Measurements from ENCODE around the gene AGBL1. TPM values are rescaled to one million over a fixed set of nuclear protein-coding genes. Genes with fewer than 3 reads are reported as not detected.

Gene AGBL1
- total and polyA plus RNA-seq, 7 donors, result 0.96 to 34.8 (median 6.6) TPM

DNA sequence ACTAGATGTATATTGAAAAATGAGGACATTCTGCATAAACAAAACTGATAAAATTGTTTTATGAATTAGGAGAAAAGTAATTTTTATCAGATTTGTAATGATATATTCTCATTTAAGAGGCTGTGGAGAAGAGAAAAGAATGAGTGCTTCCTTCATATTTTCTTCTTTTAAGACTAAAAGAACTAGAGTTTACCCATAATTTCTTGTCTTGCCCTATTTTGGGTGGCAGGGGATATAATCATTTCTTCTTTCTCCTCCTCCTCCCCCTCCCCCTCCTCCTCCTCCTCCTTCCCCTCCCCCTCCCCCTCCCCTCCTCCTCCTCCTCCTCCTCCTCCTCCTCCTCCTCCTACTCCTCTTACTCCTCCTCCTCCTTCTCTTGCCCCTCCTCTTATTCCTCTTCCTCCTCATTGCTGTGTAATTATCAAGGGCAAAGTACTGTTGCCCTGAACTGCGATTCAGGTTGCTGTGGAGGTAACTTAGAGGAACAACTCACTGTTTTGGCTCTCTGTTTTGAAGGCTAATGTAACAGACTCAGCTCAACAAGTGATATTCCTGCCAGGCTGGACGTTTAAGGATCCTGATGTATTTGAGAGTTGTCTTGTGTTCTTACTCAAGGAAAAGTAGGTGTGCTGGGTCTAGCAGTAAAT is 555.4 kb downstream of the AGBL1 start:
- 44 to 76% (median 57%) methylated on average over 2 of the region's 2 CpGs for WGBS, 3 donors
- intact Hi-C loops (cut with DNase I), result no loop called here
- H3K36me3 ChIP-seq (ENCODE audit: insufficient read depth in 1 of 2, low read depth in 1 of 2), result no peaks in the 10 kb centered on the region
- DNase-seq (no peak), ATAC-seq (no peak)
- no peak overlapping the region for H3K27ac ChIP-seq
- TF ChIP-seq, protein P1, sequence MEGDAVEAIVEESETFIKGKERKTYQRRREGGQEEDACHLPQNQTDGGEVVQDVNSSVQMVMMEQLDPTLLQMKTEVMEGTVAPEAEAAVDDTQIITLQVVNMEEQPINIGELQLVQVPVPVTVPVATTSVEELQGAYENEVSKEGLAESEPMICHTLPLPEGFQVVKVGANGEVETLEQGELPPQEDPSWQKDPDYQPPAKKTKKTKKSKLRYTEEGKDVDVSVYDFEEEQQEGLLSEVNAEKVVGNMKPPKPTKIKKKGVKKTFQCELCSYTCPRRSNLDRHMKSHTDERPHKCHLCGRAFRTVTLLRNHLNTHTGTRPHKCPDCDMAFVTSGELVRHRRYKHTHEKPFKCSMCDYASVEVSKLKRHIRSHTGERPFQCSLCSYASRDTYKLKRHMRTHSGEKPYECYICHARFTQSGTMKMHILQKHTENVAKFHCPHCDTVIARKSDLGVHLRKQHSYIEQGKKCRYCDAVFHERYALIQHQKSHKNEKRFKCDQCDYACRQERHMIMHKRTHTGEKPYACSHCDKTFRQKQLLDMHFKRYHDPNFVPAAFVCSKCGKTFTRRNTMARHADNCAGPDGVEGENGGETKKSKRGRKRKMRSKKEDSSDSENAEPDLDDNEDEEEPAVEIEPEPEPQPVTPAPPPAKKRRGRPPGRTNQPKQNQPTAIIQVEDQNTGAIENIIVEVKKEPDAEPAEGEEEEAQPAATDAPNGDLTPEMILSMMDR (IDR thresholded peaks at IDR 0.05), result no peak
- H3K9me3 ChIP-seq, result no peaks in the 10 kb centered on the region
- no peak overlapping the region for H3K4me3 ChIP-seq
- no peaks in the 10 kb centered on the region for H3K4me1 ChIP-seq
- H3K27me3 ChIP-seq (ENCODE audit: insufficient read depth in 3 of 3, low read length in 2 of 3), result no peaks in the 10 kb centered on the region

DNA sequence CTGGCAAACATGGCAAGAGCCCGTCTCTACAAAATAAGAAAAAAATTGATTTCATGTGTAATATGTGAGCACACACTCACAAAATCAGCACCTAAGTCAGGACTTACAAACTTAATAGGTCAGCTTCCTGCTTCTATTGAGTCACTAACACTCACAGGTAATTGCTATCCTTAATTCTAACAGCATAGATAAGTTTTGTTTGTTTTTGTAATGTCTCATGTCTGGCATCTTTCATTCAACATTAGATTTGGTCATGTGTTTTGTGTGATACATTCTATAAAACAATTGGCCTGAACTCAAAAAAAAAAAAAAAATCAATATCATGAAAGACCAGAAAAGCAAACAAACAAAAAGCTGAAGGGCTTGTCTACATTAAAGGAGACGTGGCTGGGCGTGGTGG is 564.7 kb downstream of the AGBL1 start:
- H3K9me3 ChIP-seq, result no peaks in the 10 kb centered on the region
- H3K36me3 ChIP-seq (ENCODE audit: insufficient read depth in 1 of 2, low read depth in 1 of 2), result no peaks in the 10 kb centered on the region
- WGBS, 3 donors, result 87 to 94% (median 89%) methylated on average over 3 of the region's 3 CpGs
- TF ChIP-seq, protein P1 (IDR thresholded peaks at IDR 0.05), result no peak
- no peak overlapping the region for H3K4me3 ChIP-seq
- DNase-seq, result no peak
- H3K27me3 ChIP-seq (ENCODE audit: insufficient read depth in 3 of 3, low read length in 2 of 3), result no peaks in the 10 kb centered on the region
- H3K4me1 ChIP-seq, result no peaks in the 10 kb centered on the region
- ATAC-seq, result no peak
- no peak overlapping the region for H3K27ac ChIP-seq
- intact Hi-C loops (cut with DNase I), result no loop called here

DNA sequence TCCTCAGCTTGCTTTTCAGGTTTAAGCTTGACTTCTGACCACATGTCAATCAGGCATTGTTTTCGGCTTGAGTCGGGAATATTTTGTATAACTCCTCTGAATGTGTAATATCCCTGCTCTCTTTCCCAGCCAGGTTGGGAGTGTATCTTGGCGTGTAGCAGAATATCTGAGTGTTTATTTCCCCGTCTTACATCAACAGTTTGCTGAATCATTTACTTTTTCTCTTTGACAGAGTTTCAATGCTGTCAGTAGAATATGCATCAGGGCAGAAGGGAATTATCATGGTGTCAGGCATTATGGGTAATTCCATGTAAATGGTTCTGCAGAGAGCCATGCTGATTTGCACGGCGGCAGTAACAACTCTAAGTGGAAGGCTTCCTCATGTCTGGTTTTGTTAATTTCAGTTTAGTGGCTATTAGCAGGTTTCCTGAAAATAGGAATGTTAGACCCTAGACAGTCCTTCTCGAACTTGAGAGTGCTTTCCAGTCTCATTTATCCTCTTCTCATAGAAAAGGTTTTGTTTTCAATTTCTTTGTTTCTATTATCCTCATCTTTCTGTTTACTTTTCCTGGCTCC is 566.3 kb downstream of the AGBL1 start:
- intact Hi-C loops (cut with DNase I), result no loop called here
- Histone ChIP-seq H3K36me3 (ENCODE audit: insufficient read depth in 1 of 2, low read depth in 1 of 2) (no peaks in the 10 kb centered on the region), H3K27me3 (ENCODE audit: insufficient read depth in 3 of 3, low read length in 2 of 3) (no peaks in the 10 kb centered on the region), H3K9me3 (no peaks in the 10 kb centered on the region), H3K4me3 (no peak overlapping the region), H3K4me1 (no peaks in the 10 kb centered on the region), H3K27ac (no peak overlapping the region)
- ATAC-seq (no peak), DNase-seq (no peak)
- WGBS, 3 donors, result 62 to 66% (median 65%) methylated on average over 7 of the region's 7 CpGs
- TF ChIP-seq, protein P1 (IDR thresholded peaks at IDR 0.05), result no peak

DNA sequence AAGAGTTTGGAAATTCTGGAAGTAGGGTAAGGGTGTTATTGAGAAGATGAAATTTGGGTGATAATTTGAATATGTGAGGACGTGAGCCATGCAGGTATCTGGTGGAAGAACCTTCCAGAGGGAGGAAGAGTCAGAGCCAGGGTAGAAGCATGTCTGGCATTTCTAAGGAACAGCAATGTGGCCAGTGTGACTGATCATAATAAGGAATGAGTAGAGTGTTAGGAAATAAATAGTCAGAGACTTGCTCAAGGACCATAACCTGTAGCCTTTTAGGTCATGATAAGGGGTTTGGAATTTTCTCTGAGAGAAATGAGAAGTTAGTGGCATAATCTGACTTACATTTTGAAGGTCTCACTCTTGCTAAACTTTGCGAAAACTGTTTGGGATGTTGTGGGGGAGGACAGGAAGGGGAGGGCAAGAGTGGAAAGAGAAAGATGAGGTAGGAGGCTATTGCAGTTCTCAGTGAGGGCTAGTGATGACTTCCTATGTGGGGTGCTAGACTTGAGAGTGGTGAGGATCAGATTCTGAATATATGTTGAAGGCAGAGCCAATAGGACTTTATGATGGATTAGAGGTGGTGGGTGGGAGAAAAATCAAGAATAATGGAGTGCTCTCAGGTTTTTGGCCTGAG is 568.3 kb downstream of the AGBL1 start:
- Histone ChIP-seq H3K9me3 (no peaks in the 10 kb centered on the region), H3K27me3 (ENCODE audit: insufficient read depth in 3 of 3, low read length in 2 of 3) (no peaks in the 10 kb centered on the region), H3K27ac (no peak overlapping the region), H3K4me1 (no peaks in the 10 kb centered on the region), H3K36me3 (ENCODE audit: insufficient read depth in 1 of 2, low read depth in 1 of 2) (no peaks in the 10 kb centered on the region), H3K4me3 (no peak overlapping the region)
- DNase-seq, result no peak
- ATAC-seq, result no peak
- intact Hi-C loops (cut with DNase I), result no loop called here
- whole genome bisulfite sequencing, 3 donors, result 94 to 95% (median 95%) methylated on average over 2 of the region's 2 CpGs
- TF ChIP-seq, protein P1 (IDR thresholded peaks at IDR 0.05), result no peak

Data from psoas muscle (tissue), 8 donors.